Vagina (tissue), 2 donors: ENCODE measurements around the gene ADGRG2.

ENCODE experiments used
- CTCF ChIP-seq, 3 experiments: fragments of 450-650 bp in 2 of 3; fragments of 200-600 bp in 1 of 3; sonication (generic) in 1 of 3; IDR thresholded peaks; one replicate each; pipeline ENCODE4 v1.5.1; 2017 to 2019; ENCODE audit warnings: antibody characterized with exemption in 3 of 3, mild to moderate bottlenecking in 2 of 3, moderate library complexity in 2 of 3
- POLR2A ChIP-seq, 2 donors: fragments of 450-650 bp; IDR thresholded peaks; one replicate each; pipeline ENCODE4 v1.6.1; 2017; ENCODE audit warnings: antibody characterized with exemption in 2 of 2, mild to moderate bottlenecking in 2 of 2, moderate library complexity in 2 of 2
- POLR2AphosphoS5 ChIP-seq, 2 donors: sonication (generic); formaldehyde crosslinking; IDR thresholded peaks; one replicate each; pipeline ENCODE4 v1.9.0; 2017; ENCODE audit warnings: antibody characterized with exemption in 2 of 2, mild to moderate bottlenecking in 2 of 2, low read depth in 1 of 2; ENCODE audit not compliant: insufficient read depth in 1 of 2

- no peak for TF ChIP-seq CTCF (IDR thresholded peaks at IDR 0.05)
- TF ChIP-seq POLR2A (IDR thresholded peaks at IDR 0.05) = no peak
- TF ChIP-seq POLR2AphosphoS5 (IDR thresholded peaks at IDR 0.05; ENCODE audit: insufficient read depth in 1 of 2, low read depth in 1 of 2) = no peak
These were observed 75.7 kb downstream of the ADGRG2 start for GRCh38 chrX:19046343-19047215.
